ENCODE results near the gene IGFLR1.

Gene IGFLR1, protein sequence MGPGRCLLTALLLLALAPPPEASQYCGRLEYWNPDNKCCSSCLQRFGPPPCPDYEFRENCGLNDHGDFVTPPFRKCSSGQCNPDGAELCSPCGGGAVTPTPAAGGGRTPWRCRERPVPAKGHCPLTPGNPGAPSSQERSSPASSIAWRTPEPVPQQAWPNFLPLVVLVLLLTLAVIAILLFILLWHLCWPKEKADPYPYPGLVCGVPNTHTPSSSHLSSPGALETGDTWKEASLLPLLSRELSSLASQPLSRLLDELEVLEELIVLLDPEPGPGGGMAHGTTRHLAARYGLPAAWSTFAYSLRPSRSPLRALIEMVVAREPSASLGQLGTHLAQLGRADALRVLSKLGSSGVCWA

DNA sequence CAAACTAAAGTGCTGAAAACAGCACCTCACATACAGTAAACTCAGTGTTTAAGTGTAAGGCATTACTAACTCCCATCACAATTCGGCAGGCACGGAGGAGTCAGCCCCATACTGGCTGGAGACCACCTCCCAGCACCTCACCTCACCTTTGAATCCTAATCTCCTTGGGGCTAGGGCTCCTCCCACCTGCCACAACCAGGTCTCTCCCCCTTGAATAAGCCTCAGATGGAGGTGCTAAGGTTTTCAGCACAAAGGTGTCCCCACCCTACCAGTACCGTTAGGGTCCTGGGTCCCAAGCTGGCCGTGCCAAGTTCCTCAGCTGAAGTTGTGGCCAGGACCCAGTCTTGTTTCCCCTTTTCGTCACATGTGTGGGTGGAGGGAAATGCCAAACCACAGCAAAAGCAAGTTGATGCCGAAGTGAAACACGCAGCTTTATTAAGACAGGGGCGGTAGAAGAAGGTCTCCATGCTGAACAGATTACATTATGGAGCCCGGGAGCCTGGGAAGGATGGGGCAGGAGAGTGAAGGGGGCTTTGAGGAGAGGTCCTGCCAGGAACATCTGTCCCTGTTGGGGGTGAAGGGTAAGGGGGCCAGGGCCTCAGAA, at the start of gene IGFLR1:
Gene IGFLR1, minus strand, starts transcription at position 332 of the 604 bp plus-strand sequence. CDS start 1,272 bp downstream, outside the sequence.
- no peak for DNase-seq

DNA sequence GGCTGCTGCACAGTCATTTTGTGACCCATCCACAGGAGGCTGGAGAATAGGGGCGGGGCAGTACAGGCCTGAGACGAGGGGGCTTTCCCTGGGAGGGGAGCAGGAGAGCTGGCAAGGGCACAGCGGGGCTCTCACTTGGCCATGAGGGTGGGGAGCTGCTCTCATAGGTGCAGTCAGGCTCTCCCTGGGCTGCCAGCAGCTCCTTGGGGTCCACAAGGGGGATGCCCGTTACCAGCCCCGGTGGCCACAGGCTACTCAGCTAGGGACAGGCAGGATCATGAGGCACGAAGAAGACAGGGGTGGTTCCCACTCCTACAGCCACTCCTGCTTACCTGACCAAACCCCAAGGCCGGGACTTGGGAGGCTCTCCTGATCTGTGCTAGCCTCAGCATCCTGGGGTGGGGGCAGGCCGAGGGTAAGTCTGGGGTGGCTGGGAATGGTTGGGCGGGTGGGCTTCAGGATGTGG, 49.6 kb upstream of the IGFLR1 start:
- no peak for DNase-seq

DNA sequence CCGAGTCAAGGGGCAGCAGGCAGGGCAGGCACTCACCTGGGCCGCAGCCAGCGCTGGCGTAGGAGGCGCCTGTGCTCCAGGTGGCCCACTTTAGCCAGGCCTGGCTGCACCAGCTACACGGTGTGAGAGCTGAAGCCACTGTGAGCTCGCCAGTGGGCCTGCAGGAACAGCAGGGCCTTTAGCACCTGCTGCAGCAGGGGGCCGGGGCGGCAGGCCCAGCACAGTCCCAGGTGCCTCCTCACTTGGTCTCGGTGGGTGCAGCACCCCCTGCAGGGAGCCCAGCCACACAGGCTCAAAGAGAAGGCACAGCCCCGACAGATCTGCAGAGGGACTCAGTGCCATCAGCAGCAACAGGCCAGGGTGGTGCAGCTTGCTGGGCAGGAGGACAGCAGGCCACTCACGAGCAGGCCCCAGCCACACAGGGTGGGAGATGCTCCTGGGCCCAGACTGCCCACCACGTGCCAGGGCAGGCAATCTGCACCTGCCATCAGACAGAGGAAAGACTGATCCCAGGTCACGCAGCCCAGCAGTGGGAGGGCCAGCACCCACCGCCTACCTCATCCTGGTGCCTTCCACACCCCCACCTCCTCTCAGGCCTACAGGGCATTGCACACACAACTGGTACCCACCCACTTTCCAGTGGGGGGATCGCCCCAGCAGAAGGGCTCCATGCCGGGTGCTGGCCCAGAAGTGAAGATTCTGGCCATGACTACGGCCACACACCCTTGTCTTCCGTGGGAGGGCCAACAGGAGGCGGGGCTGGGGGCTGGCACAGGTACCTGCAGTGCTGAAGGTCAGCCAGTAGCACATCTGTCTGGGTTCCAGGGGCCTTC, 48.9 kb upstream of the IGFLR1 start:
- DNase-seq, result peak; percentile 77

DNA sequence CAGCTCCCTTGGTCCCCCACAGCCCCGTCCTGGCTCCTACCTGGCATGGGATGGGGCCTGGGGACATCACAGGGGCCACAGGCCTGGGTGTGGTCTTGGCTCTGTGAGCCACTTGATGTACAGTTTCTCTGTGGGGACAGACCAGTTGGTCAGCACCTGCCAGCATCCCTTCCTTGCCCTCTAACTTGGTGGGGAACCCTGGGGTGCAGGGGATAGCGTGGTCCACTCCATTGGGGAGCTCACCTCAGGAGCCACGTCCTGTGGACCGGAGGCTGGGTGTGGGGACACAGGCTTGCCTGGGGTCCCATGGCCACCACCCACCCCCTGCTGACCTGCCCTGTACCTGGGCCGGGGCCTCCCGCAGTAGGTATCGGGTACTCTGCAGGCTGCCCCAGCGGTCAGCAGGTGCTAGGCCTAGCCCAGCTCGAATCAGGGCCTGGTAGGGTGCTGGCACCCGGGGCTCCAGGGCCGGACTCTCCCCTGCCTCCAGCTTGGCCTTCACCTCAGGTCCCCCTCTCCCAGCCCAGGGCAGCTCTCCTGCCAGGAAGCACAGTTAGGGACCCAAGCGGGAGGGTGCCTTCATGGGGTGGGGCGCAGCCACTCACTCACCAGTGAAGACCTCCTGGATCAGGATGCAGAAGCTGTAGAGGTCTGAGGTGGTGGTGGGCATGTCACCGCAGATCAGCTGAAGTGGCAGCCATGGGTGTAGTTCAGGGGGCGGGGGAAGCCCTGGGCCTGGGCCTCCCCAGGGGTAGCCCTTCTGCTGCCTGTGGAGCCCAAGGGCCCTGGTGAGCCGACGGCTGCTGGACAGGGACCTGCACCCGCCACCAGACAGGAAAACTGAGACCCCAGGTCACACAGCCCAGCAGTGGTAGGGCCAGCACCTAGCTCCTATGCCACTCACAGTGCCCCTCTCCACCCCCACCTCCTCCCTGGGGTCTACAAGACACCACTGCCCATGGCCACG, 48.0 kb upstream of the IGFLR1 start:
- no peak for DNase-seq

DNA sequence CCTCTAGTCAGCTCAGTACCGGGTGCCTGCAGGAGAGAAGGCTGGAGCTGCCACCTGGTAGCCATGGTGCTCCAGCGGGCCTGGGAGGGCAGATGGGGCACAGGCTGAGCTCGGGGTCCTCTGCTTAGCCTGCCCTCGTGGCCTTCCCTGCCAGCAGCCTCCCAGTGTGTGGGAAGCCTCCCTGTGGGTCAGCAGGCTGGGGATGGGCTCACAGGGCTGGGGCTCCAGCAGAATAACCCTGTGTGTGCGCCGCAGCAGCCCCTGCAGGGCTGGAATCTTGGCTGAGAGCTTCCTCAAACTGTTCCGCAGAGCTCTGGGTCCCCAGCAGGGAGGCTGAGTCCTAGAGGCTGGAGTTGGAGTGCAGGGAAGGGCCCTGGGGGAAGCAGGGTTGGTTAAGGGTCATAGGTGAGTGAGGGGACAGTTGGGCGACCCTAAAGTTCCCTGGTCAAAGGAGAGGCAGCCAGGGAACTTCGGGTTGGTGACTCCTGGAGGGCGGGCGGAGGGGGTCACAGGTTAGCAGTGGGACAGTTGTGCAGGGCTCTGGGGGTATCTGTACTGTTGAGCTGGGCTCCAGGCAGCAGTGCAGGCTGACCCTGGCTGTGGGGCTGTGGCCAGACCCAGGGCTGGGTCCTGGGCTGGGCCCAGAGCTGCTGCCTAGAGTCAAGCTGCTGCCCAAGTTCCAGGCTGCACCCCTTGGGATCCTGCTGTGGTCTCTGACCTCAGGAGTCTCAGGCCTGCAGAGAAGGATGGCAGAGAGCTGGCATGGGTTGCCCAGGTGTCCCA, 47.1 kb upstream of the IGFLR1 start:
- DNase-seq, result no peak

DNA sequence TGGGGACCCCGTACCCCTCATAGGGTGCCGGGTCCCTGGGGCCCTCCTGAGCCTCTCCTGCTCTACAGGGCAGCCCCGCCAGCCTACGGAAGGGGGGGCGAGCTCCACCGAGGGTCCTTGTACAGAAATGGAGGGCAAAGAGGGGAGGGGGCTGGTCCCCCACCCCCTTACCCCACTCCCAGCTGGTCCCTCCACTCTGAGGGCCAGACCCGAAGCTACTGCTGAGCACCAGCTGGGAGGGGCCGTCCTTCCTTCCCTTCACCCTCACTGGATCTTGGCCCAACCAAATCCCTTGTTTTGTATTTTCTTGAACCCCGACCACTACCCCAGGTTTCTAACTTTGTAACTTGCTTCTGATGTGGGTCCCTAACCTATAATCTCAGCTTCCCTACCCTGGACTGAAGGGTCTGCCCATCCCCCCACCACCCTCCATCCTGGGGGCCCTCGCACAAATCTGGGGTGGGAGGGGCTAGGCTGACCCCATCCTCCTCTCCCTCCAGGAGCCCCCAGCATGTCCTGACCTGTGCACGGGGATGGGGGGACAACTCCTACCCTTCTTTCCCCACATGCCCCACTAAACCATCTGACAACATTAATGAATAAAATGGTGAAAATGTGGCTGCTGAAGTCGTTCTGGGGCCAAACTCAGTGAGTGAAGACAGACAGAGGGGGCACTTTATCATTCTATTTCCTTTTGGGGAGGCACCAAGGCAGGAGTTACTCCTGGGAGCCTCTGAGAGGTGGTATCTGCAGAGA, 46.1 kb upstream of the IGFLR1 start:
- no peak for DNase-seq

DNA sequence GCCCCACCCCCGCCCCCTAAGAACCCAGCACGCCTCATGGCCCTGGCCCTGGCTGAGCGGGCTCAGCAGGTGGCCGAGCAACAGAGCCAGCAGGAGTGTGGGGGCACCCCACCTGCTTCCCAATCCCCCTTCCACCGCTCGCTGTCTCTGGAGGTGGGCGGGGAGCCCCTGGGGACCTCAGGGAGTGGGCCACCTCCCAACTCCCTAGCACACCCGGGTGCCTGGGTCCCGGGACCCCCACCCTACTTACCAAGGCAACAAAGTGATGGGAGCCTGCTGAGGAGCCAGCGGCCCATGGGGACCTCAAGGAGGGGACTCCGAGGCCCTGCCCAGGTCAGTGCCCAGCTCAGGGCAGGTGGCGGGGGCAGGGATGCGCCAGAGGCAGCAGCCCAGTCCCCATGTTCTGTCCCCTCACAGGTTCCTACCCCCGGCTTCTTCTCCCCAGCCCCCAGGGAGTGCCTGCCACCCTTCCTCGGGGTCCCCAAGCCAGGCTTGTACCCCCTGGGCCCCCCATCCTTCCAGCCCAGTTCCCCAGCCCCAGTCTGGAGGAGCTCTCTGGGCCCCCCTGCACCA, 45.1 kb upstream of the IGFLR1 start:
- no peak for DNase-seq

DNA sequence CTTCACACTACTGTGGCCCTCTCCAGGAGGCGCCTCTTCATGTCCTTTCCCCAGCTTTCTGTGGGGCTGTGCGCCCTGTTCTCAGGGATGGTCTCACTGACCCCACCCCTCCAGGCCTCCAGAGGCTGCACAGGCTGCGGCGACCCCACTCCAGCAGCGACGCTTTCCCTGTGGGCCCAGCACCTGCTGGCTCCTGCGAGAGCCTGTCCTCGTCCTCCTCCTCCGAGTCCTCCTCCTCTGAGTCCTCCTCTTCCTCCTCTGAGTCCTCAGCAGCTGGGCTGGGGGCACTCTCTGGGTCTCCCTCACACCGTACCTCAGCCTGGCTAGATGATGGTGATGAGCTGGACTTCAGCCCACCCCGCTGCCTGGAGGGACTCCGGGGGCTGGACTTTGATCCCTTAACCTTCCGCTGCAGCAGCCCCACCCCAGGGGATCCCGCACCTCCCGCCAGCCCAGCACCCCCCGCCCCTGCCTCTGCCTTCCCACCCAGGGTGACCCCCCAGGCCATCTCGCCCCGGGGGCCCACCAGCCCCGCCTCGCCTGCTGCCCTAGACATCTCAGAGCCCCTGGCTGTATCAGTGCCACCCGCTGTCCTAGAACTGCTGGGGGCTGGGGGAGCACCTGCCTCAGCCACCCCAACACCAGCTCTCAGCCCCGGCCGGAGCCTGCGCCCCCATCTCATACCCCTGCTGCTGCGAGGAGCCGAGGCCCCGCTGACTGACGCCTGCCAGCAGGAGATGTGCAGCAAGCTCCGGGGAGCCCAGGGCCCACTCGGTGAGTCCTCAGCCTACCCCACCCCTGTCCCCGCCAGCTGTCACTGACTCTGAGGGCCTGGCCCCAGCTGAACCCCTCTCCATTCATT, 44.3 kb upstream of the IGFLR1 start:
- DNase-seq, result no peak

DNA sequence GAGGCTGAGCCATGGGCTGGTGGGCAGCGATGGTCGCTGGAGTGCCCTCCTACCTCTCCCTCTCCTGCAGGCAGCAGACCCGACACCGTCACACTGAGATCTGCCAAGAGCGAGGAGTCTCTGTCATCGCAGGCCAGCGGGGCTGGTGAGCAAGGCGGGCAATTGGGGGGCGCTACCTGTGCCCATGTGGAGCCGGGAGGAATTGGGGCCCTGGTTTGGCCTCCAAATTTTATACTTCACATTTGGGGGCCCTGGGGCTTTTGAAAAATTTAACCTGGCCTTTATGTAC, 43.0 kb upstream of the IGFLR1 start:
- DNase-seq, result no peak

DNA sequence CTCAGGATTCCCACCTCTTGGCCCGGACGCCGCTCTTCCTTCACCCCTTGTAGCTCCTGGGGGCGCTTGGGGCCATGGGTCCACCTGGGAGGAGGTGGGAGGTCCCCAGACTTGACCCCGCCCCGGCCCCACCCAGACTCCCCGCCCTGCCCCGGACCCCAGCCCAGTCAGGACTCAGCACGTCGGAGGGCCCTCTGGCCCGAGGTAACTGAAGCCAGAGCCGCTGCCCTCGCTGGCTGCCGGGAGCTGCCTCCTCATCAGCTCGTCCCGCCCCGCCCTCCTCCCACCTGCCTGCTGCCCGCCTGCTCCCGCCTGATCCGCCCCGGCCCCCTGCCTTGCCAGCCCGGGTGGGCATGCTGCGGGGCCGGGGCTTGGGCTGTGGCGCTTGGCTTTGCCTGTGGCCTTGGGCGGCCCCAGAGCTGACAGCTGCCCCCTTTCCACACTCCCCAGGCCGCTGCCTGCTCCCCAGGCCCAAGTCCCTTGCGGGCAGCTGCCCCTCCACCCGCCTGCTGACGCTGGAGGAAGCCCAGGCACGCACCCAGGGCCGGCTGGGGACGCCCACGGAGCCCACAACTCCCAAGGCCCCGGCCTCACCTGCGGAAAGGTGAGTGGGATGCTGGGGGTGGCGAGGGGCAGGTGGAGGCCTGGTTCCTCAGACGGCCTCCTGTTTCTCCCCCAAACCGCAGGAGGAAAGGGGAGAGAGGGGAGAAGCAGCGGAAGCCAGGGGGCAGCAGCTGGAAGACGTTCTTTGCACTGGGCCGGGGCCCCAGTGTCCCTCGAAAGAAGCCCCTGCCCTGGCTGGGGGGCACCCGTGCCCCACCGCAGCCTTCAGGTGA, 42.5 kb upstream of the IGFLR1 start:
- DNase-seq, result no peak

DNA sequence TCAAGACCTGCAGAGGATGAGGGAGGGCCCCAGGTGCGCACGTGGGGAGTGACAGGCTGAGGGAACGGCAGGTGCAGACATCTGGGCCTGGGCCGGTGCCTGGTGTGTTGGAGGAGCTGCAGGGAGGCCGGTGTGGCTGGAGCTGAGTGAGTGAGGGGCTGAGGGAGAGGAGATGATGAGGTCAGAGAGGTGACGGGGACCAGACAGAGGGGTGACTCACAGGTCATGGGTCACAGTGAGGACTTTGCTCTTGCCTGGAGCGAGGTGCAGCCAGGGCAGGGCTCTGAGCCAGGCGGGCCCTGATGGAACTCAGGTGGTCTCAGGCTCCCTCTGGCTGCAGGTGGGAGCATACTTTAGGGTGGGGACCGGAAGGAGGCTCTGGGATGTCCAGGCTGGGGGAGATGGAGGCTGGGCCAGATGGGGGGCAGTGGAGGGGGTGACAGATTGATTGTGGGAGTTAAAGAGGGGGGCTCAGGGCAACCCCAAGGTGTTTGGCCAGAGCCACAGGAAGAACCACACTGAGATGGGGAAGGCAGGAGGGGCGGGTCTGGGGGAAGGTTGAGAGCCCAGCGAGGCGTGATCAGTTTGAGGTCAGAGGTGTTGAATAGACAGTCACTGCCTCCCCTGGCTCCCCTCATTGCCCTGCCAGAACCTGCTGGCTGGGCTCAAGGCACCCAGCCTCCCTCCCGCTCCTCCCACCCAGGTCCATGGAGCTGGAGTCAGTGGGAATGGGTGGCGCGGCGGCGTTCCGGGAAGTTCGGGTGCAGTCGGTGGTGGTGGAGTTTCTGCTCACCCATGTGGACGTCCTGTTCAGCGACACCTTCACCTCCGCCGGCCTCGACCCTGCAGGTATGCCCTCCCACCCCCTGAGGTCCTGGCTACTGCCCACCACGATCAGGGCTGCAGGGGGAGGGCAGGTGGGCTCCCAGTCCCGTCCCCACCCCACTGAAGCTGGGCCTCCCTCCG, 41.5 kb upstream of the IGFLR1 start:
- DNase-seq, result no peak

DNA sequence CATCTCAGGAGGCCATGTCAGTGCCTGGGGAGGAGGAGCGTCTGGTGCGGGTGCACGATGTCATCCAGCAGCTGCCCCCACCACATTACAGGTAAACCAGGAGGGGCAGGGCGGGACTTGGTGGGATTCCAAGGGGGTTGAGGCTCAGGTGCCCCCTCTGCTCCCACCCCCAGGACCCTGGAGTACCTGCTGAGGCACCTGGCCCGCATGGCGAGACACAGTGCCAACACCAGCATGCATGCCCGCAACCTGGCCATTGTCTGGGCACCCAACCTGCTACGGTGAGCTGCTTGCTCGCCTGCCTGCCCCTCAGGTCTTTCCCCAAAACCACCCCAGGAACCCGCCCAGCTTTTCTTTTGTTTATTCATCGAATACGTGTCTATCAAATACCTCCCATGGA, 40.3 kb upstream of the IGFLR1 start:
- DNase-seq, result no peak

DNA sequence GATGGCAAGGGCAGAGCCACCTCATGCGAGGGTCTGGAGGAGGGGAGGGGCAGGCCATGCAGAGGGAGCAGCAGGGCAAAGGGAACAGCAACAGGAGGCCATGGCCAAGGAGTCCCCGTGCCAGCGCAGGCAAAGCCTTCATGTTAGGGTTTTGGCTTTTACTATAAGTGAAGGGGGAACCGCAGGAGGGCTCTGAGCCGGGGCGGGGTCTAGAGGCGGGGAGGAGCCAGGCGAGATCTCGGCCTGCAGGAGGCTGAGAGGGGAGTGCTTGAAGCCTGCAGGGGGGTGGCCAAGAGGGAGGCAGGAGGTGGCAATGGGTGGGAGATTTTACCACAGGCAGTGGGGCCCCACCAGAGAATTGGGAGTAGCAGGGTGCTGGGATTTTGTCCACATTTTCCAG, 39.4 kb upstream of the IGFLR1 start:
- DNase-seq, result no peak

DNA sequence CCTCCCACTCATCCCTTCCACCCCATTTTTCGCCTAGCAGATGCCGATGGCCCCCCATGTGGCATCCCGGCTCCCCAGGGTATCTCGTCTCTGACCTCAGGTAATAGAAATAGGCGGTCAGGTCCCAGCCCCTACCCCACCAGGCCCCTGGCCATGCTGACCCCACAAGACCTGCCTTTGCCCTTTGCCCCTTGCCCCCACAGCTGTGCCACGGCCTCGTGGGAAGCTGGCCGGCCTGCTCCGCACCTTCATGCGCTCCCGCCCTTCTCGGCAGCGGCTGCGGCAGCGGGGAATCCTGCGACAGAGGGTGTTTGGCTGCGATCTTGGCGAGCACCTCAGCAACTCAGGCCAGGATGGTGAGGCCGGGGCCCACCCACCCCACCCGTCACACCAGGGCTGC, 38.5 kb upstream of the IGFLR1 start:
- no peak for DNase-seq

DNA sequence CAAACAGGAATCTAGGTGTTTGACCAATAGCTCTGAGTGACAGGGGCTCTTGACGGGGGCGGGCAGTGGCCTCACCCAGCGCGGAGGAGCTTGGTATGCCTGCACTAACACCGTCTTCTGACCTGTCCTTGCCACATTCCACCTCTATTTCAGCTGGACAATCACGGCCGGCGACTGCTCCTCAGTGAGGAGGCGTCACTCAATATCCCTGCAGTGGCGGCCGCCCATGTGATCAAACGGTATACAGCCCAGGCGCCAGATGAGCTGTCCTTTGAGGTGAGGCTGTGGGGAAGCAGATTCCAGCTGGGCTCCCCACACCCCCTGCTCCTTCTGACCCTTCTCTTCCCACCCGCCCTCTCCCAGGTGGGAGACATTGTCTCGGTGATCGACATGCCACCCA, 37.8 kb upstream of the IGFLR1 start:
- DNase-seq, result no peak

DNA sequence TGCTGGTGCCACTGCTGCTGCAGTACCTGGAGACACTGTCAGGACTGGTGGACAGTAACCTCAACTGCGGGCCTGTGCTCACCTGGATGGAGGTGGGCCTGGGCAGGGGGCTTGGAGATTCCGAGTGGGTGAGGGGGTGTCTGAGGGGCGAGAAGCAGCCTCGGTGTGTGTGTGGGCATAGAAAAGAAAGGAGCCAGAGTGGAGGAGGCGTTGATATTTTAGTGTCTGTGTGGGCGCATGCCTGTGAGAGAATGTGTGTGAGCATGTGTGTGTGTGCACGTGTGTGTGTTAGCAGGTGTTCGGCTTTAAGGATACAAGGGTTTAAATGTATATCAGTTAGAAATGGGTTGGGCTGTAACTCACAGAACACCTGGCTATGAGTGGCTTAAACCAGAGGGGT, 36.8 kb upstream of the IGFLR1 start:
- DNase-seq, result no peak

DNA sequence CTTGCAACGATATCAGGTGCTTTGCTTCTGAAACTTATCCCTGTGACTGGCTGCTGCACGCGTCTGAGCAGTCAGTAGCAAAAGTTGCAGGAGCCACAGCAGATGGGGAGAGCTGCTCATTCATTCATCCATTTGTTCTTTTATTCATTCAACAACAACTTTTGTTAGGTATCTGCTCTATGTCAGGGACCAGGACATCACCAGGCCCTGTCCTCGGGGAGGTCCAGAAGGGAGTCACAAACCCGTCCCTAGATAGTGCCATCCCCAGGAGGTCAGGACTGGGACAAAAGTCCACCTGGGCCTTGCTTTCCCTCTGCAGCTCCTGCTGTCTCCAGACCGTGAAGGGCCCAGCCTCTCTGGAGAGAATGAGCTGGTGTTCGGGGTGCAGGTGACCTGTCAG, 35.7 kb upstream of the IGFLR1 start:
- DNase-seq, result no peak

Data from COR-L47 (cell line).